Hematopoietic multipotent progenitor cell treated with erythropoietin and hydrocortisone succinate and interleukin-3 and kit ligand, for 15 days (in vitro differentiated cells): Measurements from ENCODE around the gene RNF220.
"Not testable (repeated sequence)": the region's sequence is repeated elsewhere in the genome, so short reads cannot be mapped to it uniquely, and the experiment has no call there.

Experiments
- DNase-seq: peaks from one replicate; pipeline ENCODE4 v3.0.0-alpha.2; 2015; ENCODE audit warnings: low spot score

Gene RNF220

DNA sequence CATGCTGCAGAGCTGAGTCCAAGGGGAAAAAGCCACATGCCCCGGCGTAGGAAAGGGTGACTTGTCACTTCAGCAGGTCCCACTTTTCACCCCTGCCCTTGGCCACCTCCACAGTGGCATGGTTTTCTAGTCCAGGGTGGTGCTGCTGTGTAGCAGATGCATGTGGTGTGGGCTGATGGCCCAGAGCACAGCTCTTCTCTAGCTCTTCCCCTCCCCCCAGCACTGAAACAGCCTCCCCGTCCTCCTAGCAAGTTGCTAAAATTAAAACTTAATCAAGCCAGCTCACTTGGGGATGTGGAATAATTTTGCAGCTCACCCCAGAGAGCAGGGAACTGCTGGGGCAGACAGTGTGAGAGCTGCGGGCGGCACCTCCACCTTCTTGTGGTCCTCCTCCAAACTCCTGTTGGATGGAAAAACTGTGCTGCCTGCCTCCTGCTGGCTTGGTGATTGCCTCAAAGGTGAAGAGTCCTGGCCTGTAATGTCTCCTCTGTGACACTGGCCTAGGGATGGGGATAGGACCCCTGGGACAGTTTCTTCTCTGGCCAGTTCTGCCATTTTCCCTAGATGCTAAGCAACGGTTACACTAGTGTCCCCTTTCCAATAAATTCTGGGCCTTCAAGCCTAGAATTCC is 91.6 kb downstream of the RNF220 start:
- no peak for DNase-seq

DNA sequence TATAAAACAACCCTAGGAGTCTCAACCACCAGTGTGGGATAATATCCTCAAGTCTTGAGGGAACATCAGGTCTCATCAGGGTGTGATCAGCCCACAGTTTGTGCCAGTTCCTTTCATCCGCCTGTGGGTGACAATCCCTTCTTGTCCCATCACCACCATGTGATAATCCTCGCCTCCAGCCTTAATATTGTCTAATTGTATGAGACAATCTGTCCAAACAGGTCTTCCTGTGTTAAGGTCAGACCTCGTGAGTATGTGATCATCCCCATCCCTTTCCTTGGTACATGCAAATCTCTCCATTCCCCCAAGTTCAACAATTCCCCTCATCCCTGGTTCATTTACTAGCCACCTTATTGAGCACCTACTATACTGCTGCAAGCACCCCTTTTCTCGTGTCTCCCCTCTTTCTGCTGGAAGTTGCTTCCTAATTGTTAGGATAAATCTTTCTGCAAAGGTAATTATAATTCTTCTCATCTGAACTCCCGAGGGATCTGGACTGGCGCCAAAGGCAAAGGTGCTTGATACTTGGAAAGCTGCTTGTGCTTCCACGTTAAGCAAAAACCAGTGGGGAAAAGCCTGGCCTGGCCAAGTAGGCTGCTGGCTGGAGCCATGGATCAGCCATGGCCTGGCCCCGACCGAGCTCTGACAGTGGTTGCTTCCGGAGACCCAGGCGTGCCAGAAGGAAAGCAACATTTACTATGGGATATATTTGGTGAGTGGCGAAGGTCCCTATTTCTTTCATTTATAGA is 92.5 kb downstream of the RNF220 start:
- DNase-seq: no peak

DNA sequence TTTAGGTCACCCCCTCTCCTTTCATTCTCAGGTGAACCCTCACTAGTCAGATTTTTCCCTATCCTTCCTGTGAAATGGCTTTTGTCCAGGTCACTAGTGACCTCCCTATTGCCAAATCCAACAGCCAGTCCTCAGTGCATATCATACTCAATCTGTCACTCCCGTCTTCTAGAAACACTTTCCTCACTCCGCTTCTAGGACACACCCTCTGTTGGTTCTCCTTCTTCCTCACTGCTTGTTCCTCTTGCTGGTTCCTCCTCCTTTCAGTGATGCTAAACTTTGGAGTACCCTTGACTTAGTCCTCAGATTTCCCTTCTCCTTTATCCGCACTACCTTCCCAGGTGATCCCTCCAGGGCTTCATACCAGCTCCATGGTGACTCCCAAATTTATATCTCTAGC is 94.3 kb downstream of the RNF220 start:
- DNase-seq: no peak

DNA sequence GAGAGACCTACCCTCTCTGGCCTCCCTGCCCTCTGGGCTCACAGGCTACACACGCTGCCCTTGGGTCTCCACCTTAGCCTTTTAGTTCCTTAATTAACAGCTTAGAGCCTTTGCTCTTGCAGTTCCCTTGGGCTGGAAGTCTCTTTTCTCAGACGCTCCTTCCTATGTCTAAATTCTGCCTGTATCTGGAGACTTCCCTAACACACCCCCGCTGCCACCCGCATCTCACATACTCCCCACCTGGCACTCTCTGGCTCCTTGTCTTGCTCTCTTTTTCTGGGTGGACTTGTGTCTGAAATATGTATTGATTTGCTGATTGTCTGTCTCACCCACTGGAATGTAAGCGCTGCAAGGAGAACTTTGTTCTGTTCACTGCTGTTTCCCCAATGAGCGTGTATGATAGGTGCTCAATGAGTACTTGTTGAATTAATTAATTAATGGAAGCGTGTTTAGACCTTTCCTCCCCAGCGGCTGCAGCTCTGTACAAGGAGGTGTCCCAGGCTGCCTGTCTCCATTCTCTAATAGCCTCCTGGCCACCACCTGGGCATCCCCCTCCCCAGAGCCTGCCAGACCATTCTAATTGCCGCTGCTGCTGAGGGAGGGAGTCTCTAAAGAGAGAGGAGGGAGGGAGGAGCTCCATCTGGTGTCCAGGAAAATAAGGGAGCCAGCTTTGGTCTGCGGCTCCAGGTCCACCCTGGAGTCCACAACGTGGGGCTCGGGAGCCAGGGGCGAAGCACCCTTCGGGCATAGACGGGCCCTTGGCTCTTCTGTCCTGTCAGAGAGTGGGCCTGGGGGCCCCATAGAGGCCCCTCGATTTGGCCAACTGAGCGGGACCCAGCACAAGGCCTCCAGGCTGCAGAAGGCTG is 95.4 kb downstream of the RNF220 start:
- DNase-seq: no peak

DNA sequence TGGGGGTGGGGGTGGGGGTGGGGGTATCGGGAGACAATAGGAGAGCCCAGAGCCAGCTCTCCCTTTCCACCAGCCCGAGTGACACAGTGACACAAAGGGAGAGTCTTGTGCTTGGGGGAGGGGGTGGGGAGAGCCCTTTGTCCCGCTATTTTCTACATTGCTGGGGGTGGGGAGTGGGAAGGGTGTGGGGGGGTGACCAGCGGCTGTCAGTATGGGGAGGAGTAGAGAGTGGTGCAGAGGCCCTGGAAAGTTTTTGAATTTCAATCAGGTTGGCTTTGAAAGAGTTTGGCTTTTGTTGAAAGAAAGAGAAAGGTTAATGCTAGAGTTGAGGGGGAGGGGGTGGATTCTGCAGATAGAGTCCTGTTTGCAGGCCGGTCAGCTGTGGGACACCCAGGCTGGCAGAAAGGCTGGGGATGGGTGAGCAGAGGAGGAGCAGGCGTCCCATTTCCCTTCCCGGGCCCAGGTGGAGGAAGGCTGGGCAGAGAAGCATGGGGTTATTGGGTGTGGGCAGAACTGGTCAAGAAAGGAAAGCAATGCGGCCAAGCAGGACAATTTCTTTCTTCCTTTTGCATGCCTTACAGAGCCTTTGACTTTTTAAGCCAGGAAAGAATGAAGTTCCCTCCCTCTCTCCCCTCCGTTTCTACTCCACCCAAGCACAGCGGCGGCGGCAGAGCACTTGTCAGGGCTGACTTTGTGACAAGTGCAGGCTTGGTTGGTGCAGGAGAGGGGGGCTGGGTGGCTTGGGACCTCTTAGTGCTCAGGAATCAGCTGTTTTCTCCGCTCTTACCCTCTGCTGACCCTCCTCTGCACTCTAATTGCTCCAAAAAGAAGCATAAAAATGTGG is 96.2 kb downstream of the RNF220 start:
- DNase-seq: no peak

DNA sequence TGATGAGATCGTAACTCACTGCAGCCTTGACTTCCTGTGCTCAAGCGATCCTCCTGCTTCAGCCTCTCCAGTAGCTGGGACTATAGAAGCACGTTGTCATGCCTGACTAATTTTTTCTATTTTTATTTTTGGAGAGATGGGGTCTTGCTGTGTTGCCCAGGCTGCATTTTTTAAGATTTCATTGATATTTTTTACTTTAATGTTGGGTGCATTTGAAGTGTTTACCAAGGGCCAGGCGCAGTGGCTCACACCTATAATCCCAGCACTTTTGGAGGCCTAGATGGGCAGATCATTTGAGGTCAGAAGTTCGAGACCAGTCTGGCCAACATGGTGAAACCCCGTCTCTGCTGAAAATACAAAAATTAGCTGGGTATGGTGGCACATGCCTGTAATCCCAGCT is 97.8 kb downstream of the RNF220 start:
- DNase-seq: not testable (repeated sequence)

DNA sequence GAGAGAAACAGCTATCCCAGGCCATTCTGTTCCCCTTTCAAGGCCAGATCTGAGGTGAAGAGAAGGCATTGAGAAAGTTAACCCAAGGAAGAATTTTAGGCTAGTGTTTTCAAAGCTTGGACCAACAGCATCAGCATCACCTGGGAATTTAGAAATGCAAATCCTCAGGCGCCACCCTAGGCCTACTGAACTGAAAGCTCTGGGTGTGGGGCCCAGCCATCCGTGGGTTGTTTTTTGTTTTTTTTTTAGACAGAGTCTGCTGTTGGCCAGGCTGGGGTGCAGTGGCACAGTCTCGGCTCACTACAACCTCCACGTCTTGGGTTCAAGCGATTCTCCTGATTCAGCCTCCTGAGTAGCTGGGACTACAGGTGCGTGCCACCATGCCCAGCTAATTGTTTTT is 98.6 kb downstream of the RNF220 start:
- DNase-seq: no peak

DNA sequence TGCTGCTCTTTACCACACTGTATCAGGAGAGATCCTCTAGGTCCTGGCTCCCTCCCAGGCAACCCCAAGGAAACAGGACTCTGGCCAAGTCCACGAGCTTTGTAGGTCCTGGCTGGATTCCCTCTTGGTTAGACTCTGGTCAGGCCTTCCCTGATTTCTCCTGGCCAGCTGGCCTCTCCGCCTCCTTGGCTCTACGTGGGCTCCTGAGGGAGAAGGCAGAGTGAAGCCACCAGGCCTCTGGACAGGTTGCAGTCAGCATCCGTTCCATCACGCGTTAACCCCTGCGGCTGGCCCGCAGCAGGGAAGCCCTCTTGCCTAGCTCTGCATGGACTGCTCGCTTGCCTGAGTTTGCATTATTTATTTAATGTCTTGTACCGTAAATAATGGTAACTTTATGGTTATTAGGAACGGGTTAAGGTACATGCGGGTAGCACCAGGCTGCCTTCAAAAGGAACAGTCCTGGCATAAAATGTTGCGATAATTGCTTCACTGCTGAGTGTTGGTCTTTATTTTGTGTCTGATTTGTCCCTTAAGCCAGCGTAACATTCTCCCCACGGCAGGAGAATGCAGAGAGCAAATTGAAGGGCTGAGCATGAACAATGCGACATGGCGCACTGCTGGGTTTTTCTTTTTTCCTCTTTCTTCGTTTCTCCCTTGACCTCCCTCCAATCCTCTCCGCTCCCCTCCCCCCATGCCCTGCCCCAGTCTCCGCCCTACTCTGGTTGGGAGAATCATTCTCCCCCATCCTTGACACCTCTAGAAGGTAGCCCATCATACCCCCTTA is 100.3 kb downstream of the RNF220 start:
- DNase-seq: no peak

DNA sequence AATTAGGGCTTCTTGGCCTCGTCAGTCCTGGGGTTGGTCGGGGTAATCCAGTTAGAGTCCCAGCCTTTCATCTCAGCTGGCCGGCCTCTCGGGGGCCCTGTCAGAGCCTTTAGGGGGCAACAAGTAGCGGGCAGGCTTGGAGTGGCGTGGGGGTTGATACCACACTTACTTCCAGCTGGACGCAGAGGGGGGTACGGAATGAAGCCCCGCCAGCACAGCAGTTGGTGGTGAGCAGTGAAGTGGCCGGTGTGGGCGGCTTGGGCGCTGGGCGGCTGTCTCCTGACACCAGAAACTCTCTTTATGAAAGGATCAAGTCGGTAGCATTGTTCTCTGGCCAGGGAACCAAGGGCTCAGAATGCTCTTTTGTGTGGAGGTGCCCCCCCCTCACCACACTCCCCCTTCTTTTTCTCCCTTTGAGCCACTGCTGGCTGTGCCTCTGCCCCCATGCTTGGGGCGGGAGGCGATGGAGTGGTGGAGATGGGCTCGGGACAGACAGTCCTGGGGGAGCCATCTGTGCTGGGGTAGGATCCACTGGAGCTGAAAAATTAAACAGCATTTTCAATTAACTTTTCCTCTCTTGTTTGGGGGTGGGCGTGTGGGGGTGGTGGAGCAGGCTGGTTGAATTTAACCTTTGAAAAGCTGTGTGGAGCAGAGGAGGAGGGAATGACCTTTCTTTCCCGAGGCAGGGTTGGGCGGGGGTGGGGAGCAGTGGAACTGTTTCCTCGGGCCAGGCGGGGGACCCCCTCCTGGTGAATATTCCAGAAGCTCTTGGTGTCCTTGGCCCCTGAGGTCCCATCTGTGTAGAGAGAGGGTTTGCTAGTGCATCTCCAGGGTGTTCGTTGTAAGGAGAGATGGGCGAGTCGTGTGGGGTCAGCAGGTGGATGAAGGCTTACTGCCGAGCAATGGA is 102.7 kb downstream of the RNF220 start:
- no peak for DNase-seq

DNA sequence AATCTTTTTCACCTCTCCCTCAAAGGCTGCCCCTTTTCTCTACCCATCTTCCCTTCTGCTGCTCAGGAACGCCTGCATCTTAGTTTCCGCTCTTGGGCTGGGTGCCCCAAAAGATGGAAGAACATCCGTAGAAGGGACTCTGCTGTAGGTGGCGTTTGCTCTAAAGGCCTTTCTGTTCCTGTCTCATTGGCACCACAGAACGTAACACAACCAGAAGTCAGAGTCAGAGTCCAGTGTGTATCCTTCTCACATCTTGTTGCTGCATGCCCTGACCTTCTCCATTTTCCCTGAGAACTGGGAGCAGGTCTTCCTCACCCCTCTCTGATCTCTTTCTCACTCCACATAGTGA is 103.3 kb downstream of the RNF220 start:
- no peak for DNase-seq

DNA sequence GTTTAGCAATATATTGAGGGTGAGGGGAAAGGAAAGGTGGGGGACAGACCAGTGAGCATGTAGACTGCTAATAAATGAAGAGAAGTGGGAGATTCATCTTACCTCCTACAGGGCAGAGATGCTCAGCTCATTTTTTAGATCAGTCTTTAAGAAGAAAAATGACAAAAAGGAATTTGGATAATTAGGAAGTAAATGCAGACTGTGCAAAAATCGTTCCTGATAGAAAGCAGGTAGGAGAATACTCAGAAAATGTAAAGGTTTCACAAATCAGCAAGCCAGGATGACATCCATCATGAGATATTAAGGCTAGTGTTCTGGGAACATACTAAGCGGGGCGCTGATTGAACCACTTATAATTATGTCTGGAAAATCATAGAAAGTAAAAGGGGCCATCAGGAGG is 106.3 kb downstream of the RNF220 start:
- no peak for DNase-seq

DNA sequence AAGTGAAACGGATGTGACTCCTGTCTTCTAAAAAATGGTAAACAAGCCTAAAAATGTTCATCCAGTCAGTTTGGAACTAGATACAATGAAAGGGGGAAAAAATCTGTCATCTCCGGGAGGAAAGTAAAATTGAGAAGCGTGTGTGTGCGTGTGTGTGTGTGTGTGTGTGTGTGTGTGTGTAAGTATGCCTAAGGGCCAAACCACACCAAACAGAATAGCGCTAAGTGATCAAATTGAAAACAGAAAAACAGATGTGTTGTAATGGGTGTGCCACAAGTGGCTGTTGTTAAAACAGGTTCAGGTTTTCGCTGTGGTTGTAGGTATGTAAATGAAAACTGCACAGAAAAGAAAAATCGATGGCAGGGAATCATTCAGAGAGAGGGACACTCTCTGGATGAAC is 106.7 kb downstream of the RNF220 start:
- DNase-seq: no peak

DNA sequence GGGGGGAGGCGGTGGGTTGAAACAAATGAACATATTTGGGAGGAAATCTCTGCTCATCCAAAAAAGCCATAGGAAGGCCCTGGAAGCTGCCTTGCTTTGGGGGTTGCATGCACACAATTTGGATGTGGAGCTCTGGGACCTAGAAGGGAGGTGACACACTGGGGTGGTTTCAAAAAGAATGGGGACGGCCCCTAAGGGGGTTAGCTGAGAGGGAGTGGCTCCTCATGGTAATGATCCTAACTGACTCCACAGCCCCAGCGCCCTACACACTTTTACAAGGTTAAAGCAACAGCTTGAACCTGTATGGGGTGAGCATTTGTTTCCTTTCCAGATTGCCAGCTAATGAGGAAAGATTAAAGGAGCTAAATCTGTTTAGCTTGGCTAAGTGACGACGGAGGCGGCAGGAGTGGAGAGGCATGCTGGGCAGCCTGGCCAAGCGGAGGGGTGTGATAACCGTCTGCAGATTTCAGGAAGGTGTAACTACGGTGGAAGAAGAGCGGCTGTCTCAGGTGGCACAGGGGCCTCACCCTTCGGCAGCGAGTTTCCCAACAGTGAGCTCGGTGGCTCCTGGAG is 107.3 kb downstream of the RNF220 start:
- DNase-seq: no peak

DNA sequence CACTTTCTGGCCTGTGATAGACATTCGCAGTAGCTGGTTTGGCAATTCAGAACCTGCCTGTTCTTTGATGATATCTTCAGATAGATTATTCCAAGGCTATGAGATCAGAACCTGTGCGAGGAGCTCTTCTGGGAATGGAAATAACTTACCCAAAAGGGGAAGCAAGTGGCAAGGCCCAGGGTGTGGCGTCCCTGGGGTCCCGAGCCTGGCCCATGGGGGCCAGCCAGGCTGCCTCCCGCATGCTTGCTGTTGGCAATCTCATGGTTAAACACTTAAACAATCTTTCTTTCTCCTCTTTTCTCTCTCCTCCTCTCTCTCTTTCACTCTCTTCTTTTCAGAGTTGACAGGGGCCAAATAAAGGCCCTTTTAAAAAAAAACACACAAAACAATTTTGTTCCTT is 108.1 kb downstream of the RNF220 start:
- DNase-seq: no peak

DNA sequence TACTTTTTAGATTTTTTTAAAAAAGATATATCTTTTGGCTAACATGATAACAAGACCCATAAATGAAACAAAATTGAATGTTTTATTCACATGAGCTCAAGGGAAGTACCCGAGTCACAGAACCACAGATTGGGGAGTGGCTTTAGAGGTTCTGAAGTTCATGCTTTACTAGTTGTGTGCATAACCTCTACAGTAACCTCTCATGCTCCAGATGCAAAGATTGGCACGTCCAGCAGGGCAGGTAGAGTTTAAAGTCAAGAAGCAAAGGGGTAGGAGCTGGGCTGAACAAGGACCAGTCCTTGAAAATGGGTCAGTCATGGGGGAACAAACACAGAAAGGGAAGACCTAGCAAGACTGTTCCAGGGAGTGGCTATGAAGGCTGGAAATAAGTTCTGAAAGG is 109.6 kb downstream of the RNF220 start:
- DNase-seq: no peak

DNA sequence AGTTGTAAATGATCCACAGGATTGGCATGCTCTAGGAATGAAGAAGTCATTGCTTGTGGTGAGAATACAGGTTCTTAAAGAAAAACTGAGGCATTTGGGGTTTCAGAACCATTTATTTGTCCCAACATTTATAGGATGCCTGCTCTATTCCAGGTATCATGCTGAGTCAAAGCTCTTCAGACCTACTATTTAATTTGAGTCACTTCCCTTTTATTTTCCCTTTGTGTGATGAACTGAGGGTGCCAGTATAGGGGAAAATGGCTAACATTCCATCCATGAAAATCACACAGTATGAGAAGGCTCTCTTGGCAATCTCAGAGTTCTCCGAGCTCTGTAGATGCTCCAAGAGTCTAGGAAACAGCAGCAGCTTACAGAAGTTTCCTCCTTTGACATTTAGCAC is 110.4 kb downstream of the RNF220 start:
- no peak for DNase-seq

DNA sequence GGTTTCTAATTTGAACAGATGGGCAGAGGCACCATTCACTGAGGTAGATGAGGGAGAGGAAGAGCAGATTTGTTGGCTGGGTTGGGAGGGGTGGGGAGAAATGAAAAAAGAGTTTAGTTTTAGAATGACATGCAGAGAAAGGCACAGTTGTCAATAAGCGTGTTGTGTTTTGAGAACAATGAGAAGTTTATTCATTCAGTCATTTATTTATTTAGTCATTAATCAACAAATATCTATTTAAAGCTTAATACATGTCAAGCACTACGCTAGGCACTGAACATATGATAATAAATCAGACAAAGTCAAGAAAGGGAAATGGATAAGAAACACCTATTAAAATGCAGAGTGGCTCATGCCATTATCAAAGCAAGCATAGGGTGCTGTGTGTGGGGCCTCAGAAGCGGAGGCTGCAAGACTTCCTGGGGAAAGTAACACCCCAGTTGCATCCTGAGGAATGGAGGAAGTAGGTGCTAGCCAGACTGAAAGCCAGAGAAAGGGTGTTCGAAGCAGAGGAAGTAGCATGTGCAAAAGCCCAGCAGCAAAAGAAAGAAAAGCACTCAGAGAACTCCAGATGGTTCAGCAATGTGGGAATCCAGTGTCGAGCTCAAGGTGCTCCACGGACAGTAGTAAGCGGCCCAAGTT is 114.1 kb downstream of the RNF220 start:
- no peak for DNase-seq

DNA sequence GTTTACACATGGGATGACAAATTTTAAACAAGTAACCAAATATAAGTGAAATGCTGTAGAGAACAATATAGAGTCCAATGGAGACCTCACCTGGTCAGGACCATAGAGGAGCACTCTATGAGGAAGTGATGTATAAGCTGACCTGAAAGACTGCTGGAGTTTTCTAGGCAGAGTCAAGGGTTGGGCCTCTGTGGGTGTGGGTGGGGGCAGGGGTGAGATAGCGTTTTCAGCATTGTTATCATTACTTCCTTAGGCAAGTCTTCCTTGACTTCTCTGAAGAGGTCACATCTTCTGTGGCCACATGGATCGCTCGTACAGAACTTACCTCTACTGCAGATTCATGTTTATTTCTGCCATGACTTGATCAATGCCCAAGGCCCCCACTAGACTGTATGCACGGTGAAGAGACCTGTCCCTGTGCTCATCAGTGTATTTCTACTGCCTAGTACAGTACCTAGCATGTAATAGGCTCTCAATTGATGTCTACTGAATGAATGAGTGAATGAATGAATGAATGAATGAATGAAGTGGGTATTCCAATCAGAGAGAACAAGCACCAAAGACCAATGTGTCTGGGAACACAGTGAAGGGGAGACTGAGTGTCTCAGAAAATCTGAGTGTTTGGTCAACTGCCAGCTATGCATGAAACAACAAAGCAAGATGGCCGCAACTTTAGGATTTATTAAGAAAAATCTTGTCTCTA is 116.5 kb downstream of the RNF220 start:
- DNase-seq: peak; percentile 39
